G401 (cell line): ENCODE results near the gene ANTKMT. TPM values are rescaled to one million over a fixed set of nuclear protein-coding genes. Genes with fewer than 3 reads are reported as not detected.

Source experiments
- DNase-seq: peaks from one replicate; pipeline ENCODE4 v3.0.0-alpha.2; 2015; ENCODE audit warnings: low spot score
- in situ Hi-C: cut with HindIII; loops from 2 replicates; pipeline ENCODE4 v1.10.0; 2016; ENCODE audit warnings: low sequenced_read_pairs, mixed read lengths
- total RNA-seq: library from RNA; depleted of rRNA; stranded (reverse); fragments of >200 nt; shearing (Covaris generic); gene quantifications from 2 replicates; pipeline ENCODE4 v1.2.3, GENCODE V29; 2014; rRNA removed

ANTKMT gene
- total RNA-seq, 1 experiment from 2014 or later, result 47.6 TPM

DNA sequence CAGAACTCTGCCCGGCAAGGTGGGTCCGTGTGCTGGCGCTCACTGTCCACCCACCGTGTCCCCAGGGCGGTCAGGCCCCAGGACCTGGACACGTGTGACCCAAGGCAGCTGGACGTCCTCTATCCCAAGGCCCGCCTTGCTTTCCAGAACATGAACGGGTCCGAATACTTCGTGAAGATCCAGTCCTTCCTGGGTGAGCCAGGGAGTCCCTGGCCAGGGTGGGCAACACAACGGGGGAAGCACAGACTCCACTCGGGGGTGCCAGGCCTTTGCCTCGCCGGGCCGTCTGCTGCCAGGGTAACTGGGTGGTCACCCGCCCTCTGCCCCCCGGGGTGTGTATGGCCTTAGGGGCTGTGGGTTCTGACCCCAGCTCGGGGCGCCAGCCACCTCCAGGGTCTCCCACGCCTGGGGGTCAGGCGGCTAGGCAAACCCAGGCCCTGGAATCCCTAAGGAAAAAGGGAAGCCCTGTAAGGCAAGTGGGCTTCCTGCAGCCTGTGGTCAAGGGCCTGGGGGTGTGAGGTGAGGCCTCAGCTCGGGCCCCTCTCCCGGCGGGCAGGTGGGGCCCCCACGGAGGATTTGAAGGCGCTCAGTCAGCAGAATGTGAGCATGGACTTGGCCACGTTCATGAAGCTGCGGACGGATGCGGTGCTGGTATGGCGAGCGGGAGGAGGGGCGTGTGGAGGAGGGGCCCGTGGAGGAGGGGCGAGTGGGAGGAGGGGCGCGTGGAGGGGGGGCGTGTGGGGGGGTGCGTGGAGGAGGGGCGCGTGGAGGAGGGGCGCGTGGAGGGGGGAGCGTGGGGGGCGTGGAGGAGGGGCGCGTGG lies 46.1 kb downstream of the ANTKMT start:
- DNase-seq, result no peak
- in situ Hi-C loops, result no loop called here

DNA sequence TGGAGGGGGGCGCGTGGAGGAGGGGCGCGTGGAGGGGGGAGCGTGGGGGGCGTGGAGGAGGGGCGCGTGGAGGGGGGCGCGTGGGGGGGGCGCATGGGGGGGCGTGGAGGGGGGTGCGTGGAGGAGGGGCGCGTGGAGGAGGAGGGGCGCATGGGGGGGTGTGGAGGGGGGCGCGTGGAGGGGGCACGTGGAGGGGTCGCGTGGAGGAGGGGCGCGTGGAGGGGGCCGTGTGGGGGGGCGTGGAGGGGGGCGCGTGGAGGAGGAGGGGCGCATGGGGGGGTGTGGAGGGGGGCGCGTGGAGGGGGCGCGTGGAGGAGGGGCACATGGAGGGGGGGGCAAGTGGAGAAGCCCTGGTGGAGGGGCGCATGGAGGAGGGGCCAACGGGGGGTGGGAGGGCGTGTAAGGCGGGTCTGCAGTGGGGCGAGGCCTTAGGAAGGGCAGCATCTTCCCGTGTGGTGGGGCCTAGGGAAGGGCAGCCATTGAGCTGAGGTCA lies 46.8 kb downstream of the ANTKMT start:
- DNase-seq, result no peak

GRCh38 chr16:768428-768827 lies 47.5 kb downstream of the ANTKMT start:
- in situ Hi-C loops, result no loop called here
- DNase-seq, result no peak

More for the DNA sequence above, 46.8 kb downstream of the ANTKMT start:
- in situ Hi-C loops, result no loop called here

DNA sequence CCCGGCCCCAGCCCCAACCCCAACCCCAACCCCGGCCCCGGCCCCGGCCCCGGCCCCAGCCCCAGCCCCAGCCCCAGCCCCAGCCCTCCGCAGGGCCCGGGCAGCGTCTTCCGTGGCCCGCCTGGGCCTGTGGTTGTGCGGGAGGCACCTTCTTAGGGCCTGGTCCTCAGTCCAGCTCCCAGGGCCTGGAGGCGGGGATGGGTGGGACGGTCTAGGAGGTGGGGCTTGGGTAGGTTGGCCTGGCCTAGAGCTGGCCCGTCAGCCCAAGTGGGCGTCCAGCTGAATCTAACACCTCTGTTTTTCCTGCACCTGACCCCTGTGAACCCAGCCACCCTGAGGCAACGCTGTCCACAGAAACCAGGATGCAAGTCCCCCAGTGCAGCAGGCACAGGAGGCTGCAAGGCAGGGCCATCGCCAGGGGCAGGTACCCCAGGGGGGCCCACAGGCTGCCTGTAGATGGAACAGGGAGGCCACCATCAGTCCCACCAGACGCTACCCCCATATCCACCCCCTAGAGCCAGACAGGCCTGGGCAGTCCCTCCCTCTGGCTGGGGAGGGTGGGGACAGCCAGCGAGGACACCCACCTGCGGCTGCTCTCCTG lies 48.3 kb downstream of the ANTKMT start:
- DNase-seq, result peak; percentile 13
- in situ Hi-C loops, result no loop called here

DNA sequence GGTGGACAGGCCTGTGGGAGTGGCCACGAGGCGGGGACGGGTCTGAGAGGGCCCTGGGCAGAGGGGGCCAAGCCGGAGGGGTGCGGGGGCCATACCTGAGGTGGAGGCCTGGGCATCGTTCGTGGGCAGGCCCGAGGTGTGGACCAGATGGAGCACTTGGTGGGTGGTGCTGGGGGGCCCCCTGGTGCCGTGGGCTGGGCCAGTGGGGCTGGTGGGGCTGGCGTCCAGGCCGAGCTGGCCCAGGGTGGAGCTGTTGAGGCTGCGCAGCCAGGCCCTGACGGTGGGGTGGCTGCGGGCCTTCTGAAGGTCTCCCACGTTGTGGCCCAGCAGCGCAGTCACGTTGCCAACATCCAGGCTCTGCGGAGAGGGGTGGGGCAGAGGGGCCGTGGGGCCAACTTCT lies 49.0 kb downstream of the ANTKMT start:
- DNase-seq, result no peak
- in situ Hi-C loops, result no loop called here

DNA sequence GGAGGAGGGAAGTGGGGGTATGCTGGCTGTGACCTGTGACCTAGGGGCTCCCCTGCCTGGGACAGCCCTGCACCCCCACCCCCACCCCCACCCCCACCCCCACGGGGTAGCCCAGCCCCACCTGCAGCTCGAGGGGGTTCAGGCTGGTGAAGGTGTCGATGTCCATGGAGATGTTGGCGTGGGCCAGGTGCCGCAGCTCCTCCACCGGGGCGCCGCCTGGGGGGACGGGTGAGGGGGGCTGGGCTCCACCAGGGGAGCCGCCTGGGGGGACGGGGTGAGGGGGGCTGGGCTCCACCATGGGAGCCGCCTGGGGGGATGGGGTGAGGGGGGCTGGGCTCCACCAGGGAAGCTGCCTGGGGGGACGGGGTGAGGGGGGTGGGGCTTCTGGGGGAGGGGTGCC lies 49.5 kb downstream of the ANTKMT start:
- no peak for DNase-seq
- in situ Hi-C loops, result no loop called here

Other genes starting within 250 kb of the ANTKMT start
- 38.8 and 54.3 TPM in 2 replicates for gene CAPN15, start 193.4 kb upstream of the ANTKMT start, total RNA-seq
- gene PRR35, start 160.8 kb upstream of the ANTKMT start, total RNA-seq, result 0.41 and 2.3 TPM in 2 replicates
- gene NHLRC4, start 154.1 kb upstream of the ANTKMT start, total RNA-seq, result 2.7 and 4.1 TPM in 2 replicates
- gene PIGQ, start 151.2 kb upstream of the ANTKMT start, total RNA-seq, result 38.8 and 54.4 TPM in 2 replicates
- gene RAB40C, start 131.1 kb upstream of the ANTKMT start, total RNA-seq, result 28.6 and 32.2 TPM in 2 replicates
- gene WFIKKN1, start 90.2 kb upstream of the ANTKMT start, total RNA-seq, result 44.6 and 64.4 TPM in 2 replicates
- gene METTL26, start 84.8 kb upstream of the ANTKMT start, total RNA-seq, result 119 and 161 TPM in 2 replicates
- 65.4 and 108 TPM in 2 replicates for gene MCRIP2, start 79.3 kb upstream of the ANTKMT start, total RNA-seq
- gene WDR90, start 71.8 kb upstream of the ANTKMT start, total RNA-seq, result 25.0 and 39.8 TPM in 2 replicates
- 83.4 and 104 TPM in 2 replicates for gene RHOT2, start 53.0 kb upstream of the ANTKMT start, total RNA-seq
- gene RHBDL1, start 45.5 kb upstream of the ANTKMT start, total RNA-seq, result 1.1 and 1.5 TPM in 2 replicates
- gene STUB1, start 40.7 kb upstream of the ANTKMT start, total RNA-seq, result 145 and 207 TPM in 2 replicates
- 3.8 and 4.0 TPM in 2 replicates for gene JMJD8, start 36.8 kb upstream of the ANTKMT start, total RNA-seq
- gene WDR24, start 30.7 kb upstream of the ANTKMT start, total RNA-seq, result 6.2 and 7.9 TPM in 2 replicates
- 14.6 and 19.4 TPM in 2 replicates for gene FBXL16, start 15.3 kb upstream of the ANTKMT start, total RNA-seq
- 428 and 493 TPM in 2 replicates for gene METRN, start 6.0 kb upstream of the ANTKMT start, total RNA-seq
- gene CCDC78, start 5.3 kb downstream of the ANTKMT start, total RNA-seq, result 20.0 and 26.4 TPM in 2 replicates
- 42.3 and 43.1 TPM in 2 replicates for gene HAGHL, start 6.0 kb downstream of the ANTKMT start, total RNA-seq
- 29.6 and 49.4 TPM in 2 replicates for gene CIAO3, start 19.9 kb downstream of the ANTKMT start, total RNA-seq
- gene MSLN, start 39.6 kb downstream of the ANTKMT start, total RNA-seq, result 0.14 and 1.8 TPM in 2 replicates
- gene RPUSD1, start 67.2 kb downstream of the ANTKMT start, total RNA-seq, result 69.3 and 95.5 TPM in 2 replicates
- gene CHTF18, start 67.5 kb downstream of the ANTKMT start, total RNA-seq, result 60.2 and 61.4 TPM in 2 replicates
- 0.17 TPM in 1 of 2 replicates, not detected in the other for gene GNG13, start 79.6 kb downstream of the ANTKMT start, total RNA-seq
- 25.9 and 34.1 TPM in 2 replicates for gene LMF1, start 249.8 kb downstream of the ANTKMT start, total RNA-seq